ENCODE data around the gene FAM13B. TPM values are rescaled to one million over a fixed set of nuclear protein-coding genes. Genes with fewer than 3 reads are reported as not detected.

Gene FAM13B
- total RNA-seq, 4 donors from 2014 or later: 44.1 to 102 (median 76.6) TPM

- Histone ChIP-seq H3K36me3 (no peaks in the 10 kb centered on the region), H3K27ac (peak overlapping the region in 1 of 4 donors; percentile 13), H3K4me3 (no peak overlapping the region), H3K27me3 (no peaks in the 10 kb centered on the region), H3K9me3 (no peaks in the 10 kb centered on the region), H3K4me1 (peaks cover under 1 to 33% (median 6%) of the 10 kb centered on the region in 3 donors)
- WGBS, 2 donors (ENCODE audit: low coverage in 1 of 2): 58% methylated on average over 1 of the region's 1 CpG; no CpG with 5 or more reads in 1 of the 2 donors
- TF ChIP-seq, protein P1, sequence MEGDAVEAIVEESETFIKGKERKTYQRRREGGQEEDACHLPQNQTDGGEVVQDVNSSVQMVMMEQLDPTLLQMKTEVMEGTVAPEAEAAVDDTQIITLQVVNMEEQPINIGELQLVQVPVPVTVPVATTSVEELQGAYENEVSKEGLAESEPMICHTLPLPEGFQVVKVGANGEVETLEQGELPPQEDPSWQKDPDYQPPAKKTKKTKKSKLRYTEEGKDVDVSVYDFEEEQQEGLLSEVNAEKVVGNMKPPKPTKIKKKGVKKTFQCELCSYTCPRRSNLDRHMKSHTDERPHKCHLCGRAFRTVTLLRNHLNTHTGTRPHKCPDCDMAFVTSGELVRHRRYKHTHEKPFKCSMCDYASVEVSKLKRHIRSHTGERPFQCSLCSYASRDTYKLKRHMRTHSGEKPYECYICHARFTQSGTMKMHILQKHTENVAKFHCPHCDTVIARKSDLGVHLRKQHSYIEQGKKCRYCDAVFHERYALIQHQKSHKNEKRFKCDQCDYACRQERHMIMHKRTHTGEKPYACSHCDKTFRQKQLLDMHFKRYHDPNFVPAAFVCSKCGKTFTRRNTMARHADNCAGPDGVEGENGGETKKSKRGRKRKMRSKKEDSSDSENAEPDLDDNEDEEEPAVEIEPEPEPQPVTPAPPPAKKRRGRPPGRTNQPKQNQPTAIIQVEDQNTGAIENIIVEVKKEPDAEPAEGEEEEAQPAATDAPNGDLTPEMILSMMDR (IDR thresholded peaks at IDR 0.05): no peak
- no peak for TF ChIP-seq EP300 (IDR thresholded peaks at IDR 0.05)
- no peak for TF ChIP-seq POLR2AphosphoS5 (IDR thresholded peaks at IDR 0.05)
- no peak for TF ChIP-seq POLR2A (IDR thresholded peaks at IDR 0.05)
- ATAC-seq: no peak
These were observed 5.9 kb upstream of the FAM13B start for GRCh38 chr5:138038826-138039225.

DNA sequence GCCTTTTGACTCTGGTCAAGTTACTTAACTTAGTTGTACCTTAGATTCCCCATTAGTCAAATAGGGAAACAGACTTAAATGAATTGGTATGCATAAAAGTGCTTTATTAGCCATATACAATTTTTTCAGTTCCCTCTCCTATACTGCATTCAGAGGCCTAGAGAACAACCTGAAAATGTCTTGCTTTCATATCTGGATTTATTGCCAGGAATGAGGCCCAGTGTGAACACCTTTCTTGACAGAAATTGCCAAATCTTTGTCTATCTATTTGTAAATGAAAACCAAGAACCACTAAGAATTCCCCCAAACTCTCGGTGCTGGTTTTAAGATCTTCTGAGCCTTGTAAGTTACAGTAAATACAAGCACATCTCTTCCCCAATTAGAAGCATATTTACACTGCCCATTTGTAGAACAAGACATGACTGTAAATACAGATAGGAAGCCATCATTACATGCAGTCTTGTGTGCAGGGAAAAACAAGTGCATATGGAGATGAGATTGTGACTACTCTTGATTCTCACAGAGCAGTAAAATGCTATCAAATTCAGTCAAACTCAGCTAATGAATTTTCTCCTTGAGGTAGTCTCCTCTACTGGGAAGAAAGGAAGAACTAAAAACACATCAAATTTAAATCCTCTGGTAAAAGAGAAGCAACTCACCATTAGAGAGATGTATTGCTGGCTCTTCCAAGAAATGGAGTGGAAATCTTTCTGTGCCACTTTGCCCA, 5.2 kb upstream of the FAM13B start:
- WGBS, 2 donors (ENCODE audit: low coverage in 1 of 2): 67 to 71% methylated on average over 1 of the region's 1 CpG
- Histone ChIP-seq H3K9me3 (no peaks in the 10 kb centered on the region), H3K27ac (peak overlapping the region in 1 of 4 donors; percentile 13), H3K4me3 (no peak overlapping the region), H3K27me3 (no peaks in the 10 kb centered on the region), H3K4me1 (peaks cover 4 to 39% (median 6%) of the 10 kb centered on the region in 3 donors), H3K36me3 (no peaks in the 10 kb centered on the region)
- ATAC-seq: no peak
- TF ChIP-seq, protein P1 (IDR thresholded peaks at IDR 0.05): no peak
- TF ChIP-seq EP300 (IDR thresholded peaks at IDR 0.05) (no peak), POLR2A (IDR thresholded peaks at IDR 0.05) (no peak), POLR2AphosphoS5 (IDR thresholded peaks at IDR 0.05) (no peak)

DNA sequence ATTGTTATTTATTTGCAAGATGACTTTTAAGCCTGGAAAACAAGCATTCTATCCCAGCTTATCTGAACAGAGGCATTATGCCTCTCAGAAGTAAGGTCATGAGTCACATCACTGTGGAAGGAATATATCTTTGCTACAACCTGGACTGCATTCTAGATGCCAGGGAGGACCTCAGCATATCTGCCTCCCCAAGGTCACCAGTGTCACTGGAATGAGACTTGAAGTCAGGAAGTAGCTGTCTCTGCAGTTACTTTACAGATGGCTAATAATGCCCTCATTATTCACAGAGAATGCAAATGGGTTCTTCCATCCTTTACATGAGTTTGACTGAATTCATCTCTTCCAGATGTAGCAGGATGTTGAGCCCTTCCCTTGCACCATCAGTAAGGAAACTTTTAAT, 4.4 kb upstream of the FAM13B start:
- H3K4me3 ChIP-seq: no peak overlapping the region
- TF ChIP-seq EP300 (IDR thresholded peaks at IDR 0.05) (no peak), POLR2AphosphoS5 (IDR thresholded peaks at IDR 0.05) (no peak), POLR2A (IDR thresholded peaks at IDR 0.05) (no peak)
- TF ChIP-seq, protein P1 (IDR thresholded peaks at IDR 0.05): no peak
- peaks cover 4 to 39% (median 6%) of the 10 kb centered on the region in 3 donors for H3K4me1 ChIP-seq
- H3K36me3 ChIP-seq: no peaks in the 10 kb centered on the region
- H3K9me3 ChIP-seq: no peaks in the 10 kb centered on the region
- H3K27ac ChIP-seq: no peak overlapping the region
- ATAC-seq: no peak
- no peaks in the 10 kb centered on the region for H3K27me3 ChIP-seq

DNA sequence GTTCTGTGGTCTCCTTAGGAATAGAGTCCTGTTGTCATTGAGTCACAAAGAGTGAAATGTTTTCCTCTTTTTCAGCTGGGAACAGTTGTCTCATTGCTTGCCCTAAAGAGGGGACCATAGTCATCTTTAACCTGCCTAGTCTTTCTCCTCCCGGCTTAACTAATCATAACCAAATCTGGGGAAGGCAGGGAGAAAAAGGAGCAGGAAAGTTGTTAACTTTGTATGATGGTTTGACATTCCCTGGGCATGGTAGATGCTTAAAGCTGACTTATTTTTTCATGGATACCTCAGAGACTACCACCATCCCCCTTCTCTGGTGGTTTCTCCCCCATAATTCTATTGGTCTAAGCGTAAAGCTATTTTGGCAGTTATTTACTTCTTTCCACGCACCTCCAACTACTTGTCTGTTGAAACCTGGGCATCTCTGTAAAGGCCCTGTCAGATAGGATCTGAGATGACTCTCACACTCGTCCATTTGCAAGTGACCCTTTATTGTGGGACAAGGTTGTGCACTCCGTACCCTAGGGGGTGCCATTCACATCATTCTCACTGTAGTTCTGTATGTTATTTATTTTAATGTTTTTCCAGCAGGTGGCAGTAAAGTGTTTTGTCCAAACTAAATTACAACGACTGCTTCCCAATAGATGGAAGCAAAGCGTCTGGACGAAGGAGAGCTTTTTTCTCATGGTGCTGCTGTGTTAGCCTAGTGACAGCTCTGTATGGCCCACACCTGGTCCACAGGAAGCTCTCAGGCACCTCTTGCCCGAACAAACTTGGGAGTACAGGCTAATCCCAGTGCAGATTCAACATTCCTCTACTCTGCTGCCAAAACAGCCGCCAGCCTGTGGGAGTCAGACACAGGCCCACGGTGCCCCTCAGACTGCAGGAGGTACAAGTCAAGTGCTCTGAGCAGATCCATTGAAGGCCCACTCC, 3.0 kb upstream of the FAM13B start:
- no peaks in the 10 kb centered on the region for H3K9me3 ChIP-seq
- WGBS, 2 donors (ENCODE audit: low coverage in 1 of 2): 20% methylated on average over 8 of the region's 11 CpGs
- no peaks in the 10 kb centered on the region for H3K36me3 ChIP-seq
- H3K4me1 ChIP-seq: peaks cover 6 to 48% (median 11%) of the 10 kb centered on the region in 3 donors
- H3K4me3 ChIP-seq: no peak overlapping the region
- peak overlapping the region; percentile 48 to 71 (median 70) for H3K27ac ChIP-seq
- H3K27me3 ChIP-seq: no peaks in the 10 kb centered on the region
- peak; percentile 61 for ATAC-seq
- TF ChIP-seq, protein P1 (IDR thresholded peaks at IDR 0.05): peak; percentile 73 to 90 (median 88)
- TF ChIP-seq POLR2AphosphoS5 (IDR thresholded peaks at IDR 0.05): no peak
